Activated naive CD4-positive, alpha-beta T cell (primary cell): ENCODE results near the gene PLA2G4D.
"Not testable (repeated sequence)": the region's sequence is repeated elsewhere in the genome, so short reads cannot be mapped to it uniquely, and the experiment has no call there.

Source experiments
- DNase-seq, 4 experiments: peaks; one replicate each; lab custom pipeline; 2025; lab: John Stamatoyannopoulos, UW

The PLA2G4D gene

DNA sequence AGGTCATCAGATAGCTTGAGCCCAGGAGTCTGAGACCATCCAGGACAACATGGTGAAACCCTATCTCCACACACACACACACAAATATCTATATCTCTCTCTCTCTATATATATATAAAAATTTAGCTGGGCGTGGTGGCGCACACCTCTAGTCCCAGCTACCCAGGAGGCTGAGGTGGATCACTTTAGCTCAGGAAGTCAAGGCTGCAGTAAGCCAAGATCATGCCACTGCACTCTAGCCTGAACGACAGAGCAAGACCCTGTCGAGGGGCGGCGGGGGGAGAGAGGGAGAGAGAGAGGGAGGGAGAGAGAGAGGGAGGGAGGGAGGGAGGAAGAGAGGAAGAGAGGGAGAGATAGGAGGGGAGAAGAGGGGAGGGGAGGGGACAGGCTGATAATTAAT is 34.1 kb upstream of the PLA2G4D start:
- no peak for DNase-seq

DNA sequence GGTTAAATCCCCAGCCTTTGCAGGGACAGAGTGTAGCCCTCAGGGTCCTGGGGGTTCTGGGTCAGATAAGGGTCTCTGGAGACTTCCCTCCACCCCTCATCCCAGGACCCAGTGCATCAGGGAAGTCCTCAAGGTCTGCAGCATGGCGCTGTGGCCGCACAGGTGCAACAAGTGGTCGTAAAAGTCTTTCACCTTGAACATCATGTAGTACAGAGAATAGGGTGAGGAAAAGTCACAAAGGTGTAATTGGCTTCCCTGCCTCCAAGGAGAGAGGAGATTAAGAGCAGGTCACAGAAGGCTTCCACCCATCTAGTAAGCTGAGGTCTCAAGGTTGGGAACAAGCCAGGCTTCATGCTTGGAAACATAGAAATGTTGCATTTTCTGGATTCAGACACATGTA is 29.2 kb upstream of the PLA2G4D start:
- no peak for DNase-seq

DNA sequence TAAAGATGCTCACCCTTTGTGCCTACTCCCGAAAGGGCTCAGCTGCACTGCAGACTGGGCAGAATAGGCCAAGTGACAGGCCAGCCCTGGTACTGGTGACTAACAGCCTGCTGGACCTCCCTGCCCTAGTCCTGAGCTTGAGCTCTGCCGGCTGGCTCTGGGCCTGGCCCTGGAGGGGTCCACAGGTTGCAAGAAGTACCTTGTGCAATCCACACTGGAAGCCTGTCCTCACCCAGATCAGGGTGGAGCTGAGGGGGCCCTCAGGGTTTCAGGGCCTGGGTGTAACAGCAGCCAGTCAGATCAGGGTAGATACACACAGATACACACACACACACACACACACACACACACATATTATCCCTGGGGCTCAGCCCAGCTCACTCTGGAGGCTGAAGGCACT is 27.3 kb upstream of the PLA2G4D start:
- no peak for DNase-seq

DNA sequence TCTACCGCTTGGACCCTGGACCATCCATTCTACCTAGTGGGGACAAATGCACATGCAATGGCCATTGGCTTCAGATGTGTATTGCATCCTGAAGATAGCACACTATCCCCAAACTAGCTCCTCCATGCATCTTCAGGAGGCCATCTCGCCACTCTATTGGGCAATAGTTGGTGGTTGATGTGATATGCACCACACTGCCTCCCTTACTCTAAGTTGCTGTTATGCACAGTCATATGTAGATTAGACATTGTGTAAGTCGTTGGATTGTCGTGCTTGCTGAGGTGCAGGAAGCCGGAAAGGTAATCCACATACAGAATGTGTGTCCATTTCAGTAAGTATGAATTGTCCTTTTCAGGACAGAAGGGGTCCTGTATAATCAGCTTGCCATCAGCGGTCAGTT is 26.7 kb upstream of the PLA2G4D start:
- DNase-seq = no peak

DNA sequence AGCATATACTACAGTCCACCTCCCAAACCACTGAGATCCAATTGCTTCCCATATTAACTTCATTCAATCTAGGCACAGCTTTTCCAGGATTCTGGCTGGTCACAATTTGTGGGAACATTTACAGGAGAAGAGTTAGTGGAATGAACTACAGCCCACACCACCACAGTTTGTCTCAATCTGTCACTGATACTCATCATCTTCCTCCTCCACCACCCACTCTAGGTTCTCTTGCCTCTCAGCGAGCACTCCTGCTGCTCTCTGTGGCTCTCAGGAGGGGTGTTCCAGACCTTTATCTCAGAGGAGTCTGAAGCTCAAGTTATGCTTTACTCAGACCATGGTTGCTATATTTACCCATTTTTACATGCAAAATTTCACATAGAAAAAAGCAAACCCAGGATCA is 25.9 kb upstream of the PLA2G4D start:
- DNase-seq = no peak

DNA sequence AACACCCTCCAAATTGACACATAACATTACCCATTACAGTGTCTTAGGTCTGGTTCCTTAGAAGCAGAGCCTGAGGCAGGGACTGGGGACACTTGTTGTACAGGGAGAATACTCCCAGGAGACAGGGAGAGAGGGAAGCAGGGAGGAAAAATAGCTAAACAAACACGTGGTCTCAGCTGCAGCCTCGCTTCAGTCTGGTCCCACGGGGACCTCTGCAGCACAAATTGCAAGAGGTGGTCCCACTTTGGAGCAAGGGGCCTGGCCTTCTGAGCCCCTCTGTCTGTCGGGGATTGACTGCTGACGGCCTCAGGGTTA is 25.0 kb upstream of the PLA2G4D start:
- DNase-seq = no peak

DNA sequence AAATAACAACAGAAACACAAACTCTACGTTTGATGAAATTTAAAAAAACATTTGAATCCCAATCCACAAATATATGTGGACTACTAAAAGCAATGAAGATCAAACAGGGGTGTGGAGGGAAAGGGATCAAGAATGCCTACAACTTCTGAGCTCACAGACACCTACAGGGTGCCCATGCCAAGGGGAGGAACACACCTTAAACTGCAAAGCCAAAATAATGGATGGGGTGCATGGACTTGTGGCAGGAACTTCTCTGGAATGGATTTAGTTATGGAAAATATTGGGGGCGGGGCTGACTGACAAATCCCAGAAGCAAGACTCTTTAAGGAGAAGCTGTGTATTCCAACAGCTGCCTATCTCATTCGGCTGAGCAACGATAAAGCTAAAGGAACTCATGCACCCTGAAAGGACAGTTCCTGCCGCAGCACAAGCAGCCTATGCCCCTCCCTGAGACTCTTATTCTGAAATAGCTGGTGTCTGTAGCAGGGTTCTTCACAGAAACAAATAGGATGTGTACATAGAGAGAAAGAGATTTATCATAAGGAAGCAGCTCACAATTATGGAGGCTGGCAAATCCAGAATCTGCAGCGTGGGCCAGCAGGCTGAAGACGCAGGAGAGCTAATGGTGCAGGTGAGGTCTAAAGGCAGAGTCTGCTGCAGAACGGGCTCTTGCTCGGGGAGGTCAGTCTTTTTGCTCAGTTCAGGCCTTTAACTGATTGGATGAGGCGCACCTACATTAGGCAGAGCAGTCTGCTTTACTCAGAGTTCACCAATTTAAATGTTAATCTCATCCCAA is 24.5 kb upstream of the PLA2G4D start:
- no peak for DNase-seq

DNA sequence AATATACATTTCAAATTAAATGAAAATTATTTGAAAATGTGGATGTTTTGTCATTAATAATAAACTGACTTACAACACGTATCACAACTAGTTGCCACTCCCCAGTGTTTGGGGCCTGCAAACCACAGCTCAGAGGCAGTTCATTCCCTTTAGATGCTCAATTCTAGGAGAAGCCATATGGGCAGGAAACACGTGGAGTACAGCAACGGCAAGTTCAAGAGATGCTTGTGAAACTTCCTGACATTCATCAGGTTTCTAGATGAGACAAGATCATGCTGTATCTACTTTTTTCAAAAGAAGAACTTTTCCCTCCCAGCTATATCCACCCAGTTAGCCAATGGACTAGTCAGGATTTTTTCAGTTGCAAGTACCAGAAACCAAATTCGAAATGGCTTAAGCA is 17.6 kb upstream of the PLA2G4D start:
- DNase-seq = no peak

DNA sequence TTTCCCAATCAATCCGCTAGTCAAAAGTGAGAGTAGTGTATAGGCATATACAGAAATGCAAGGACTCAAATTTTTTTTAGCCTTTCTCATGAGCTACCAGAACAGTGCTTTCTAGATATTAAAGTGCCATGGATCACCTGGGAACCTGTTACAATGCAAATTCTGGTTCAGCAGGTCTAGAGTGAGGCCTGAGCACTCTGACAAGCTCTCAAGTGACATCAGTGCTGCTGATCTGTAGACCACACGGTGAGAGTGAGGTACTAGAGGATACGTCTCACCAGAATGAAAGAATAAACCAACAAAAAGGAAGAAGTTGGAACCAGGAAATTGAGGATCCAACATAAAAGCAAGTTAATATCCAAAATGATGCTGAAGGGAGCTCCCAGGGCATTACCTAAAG is 16.0 kb upstream of the PLA2G4D start:
- DNase-seq = no peak

DNA sequence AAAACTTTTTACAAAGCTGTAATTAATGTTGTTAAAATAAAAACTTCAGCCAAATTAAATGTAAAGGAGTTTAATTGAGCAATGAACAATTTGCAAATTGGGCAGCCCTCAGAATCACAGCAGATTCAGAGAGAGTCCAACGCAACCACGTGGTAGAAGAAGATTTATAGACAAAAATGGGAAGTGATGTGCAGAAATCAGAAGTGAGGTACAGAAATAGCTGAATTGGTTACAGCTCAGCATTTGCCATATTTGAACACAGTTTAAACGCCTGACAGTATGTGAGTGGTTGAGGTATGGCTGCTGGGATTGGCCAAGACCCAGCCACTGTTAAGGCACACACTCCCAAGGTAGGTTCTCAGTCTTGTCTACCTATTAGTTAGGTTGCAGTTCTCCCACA is 14.4 kb upstream of the PLA2G4D start:
- DNase-seq = no peak

DNA sequence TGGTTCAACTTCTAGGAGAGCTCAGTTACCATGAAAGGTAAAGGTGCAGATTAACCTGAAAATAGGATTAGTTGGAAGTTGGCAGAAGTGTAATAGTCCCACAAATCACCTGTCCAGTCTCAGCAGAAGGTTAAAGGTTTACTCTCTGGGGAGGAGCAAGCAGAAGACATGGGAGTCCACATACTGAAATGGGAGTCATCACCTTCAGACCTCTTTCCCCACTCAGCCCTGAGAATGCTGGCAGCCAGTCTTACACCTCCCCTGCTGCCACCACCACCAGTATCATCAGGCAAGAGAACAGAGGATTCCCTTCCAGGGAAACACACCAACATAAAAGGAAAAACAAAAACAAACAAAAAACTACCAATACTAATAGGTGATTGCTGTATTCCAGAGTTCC is 13.8 kb upstream of the PLA2G4D start:
- DNase-seq = no peak

DNA sequence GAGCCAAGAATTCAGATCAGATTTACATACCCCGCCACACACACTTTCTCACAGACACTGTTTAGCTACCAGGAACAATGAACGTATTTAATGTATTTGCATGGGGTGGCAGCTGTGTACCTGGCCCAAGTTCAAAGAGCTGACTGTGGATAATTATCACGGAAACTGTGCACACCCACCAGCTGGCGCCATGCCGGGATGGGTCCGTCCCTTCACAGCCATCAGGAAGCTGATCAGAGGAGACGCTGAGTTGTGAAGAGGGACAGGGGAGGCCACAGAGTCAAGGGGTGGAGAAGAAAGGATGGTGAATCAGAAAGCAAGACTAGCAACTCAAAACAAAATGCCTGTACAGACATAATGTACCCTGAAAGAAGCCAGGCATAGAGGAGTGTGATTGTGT is 13.1 kb upstream of the PLA2G4D start:
- peak in 1 of 4 experiments; percentile 9 for DNase-seq

DNA sequence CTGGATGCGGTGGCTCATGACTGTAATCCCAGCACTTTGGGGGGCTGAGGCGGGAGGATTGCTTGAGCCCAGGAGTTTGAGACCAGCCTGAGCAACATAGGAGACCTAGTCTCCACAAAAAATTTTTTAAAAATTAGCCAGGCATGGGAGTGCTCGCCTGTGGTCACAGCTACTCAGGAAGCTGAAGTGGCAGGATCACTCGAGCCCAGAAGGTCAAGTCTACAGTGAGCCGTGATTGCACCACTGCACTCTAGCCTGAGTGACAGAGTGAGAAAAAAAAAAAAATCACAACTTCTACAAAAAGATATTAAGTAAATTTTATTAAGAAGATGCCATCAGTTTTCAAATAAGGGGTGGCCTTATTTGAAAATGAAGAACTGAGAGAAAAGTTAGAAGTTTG is 11.9 kb upstream of the PLA2G4D start:
- DNase-seq = no peak

DNA sequence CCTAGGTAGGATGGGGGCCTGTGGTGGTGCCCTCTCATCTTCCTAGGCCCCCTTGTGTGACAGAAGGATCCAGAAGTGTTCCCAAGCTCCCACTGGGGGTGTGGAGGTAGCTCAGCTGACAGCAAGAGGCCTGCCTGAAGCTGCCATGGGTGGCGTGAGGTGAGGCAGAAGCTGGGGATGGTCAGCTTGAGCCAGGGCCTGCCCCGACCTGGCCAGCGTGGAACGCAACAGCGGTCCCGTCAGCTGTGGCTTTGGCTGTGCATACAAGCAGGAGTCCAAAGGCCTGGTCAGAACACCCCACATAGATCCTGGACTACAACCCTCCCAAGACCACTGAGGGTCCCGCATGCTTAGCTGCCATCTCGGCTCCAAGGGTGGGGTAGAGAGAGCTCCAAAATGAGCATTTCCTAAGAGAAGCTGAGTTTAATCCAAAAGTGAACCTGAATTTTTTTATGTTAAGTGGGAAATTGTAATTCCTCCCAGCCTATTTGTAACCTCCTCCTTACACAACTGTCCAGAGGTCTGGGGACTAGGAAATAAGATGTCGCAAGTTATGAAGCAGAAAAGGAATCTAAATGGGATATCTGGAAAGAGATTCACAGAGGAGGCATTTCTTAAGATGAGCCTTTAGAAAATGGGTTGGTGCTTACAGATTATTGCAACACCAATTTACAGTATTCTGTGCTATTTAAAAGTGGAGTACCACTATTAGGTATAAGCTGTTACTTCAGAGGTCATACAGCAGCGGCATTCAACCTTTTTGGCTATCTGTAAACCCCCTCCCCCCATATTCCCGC is 9.9 kb upstream of the PLA2G4D start:
- DNase-seq = no peak

DNA sequence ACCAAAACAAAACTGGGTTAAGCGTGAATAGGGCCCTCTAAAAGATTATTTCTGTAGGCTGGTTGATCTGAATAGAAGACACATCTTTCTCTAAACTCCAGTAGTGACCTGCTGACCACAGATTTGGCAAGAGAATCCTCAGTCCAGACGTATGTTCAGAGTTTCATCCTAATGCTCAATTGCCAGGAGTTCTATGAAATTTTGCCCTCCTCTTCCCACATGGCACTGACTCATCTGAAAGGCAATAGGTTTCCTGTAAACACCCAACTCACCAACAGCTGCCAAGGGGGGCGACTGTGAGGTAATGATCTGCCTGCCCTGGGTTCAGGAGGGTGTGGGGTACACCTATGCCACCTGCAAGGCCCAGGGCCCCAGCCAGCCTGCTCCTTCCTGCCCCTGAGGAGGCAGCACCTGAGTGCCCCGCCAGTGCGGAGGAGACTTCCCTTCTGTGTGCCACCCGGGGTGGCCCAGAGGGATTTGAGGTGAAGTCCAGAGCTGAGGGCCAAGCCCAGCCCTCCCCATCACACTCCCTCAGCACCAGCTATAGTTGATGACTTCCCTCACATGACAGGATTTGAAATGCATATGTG is 8.4 kb upstream of the PLA2G4D start:
- no peak for DNase-seq

DNA sequence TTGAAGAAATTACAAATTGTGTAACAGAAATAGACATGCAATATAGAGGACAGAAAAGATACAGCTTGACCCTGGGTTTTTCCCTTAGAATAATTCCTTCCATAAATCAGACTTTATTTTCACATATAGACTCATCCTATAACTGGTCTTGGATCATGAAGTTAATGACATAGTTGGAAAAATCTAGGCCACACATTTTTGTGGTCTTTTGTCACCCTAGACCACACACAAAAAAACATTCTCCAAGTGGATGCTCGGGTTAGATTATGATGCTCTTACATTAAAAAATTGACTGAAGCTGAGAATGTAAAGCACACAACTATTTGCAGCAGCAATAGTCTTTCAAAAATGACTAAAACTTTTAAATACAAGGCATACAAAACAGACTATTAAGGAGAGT is 7.5 kb upstream of the PLA2G4D start:
- DNase-seq = no peak

DNA sequence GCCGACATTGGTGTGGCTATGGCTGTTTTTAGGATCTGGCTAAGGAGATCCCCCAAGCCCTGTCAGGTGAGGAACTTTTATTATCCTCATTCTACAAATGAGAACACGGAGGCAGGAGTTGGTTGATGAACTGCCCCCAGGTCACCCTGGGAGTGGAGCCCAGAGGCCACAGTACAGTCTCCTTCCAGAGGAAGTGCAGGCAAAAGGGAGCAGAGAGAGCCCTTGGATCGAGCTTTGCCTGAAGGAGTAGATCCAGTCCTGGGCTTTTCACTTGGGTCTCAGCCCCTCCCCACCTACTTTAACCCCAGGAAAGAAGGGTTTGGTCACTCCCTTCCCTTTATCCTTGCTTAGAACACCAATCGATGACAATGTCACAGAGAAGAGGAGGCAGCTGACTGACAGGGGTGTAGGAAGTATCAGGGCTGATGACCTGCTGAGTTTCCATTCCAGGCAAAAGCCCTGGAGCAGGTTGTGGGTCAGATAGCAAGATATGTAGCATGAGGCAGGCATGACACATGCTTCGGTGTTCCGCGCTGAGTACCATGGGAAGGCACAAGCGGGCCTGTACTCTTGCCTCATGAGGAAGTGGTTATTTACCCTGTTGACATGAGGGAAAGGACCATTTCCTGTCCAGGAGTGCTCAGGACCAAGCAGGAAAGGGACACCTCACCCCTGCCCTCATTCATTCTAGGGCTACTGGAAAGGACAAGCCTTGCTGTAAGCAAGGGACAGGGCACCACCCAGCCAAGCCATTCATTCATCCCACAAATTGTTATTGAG is 5.8 kb upstream of the PLA2G4D start:
- no peak for DNase-seq

DNA sequence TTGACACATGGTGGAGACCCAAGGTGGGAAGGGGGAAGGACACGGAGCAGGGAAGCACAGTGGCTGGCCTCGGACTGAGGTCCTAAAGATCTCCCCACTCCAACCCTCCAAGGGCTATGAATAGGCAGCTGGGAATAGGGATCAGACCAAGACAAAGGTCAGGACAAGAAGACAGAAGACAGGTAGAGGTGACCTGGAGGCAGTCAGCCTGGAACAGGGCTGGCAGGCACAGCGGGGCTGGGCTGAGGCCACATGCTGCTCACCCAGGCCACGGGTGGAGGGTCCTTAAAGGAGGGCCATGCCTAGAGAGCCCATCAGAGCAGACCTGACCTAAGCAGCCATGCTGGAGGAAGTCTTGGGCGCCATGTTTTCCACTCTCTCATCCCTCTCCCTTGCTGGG is 2.7 kb upstream of the PLA2G4D start:
- DNase-seq = no peak

DNA sequence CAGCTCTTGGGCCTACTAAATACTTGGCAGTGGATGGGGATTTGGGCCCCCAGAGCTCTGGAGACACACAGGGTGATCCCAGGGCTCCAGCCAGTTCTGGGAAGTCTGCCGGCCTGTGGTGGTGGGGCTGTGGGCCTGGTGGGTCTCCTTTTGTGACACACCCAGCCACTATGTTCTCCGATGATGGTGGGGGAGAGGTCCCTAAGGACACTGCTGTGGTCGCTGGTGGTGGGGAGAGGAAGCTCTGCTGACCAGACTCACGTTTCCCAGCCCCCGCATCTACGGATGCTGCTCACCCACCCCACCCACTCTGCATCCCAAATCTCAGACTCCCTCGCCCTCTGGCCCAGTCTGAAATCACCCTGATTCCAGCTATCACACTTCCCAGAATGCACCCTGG is 396 bp downstream of the PLA2G4D start:
- DNase-seq = no peak

DNA sequence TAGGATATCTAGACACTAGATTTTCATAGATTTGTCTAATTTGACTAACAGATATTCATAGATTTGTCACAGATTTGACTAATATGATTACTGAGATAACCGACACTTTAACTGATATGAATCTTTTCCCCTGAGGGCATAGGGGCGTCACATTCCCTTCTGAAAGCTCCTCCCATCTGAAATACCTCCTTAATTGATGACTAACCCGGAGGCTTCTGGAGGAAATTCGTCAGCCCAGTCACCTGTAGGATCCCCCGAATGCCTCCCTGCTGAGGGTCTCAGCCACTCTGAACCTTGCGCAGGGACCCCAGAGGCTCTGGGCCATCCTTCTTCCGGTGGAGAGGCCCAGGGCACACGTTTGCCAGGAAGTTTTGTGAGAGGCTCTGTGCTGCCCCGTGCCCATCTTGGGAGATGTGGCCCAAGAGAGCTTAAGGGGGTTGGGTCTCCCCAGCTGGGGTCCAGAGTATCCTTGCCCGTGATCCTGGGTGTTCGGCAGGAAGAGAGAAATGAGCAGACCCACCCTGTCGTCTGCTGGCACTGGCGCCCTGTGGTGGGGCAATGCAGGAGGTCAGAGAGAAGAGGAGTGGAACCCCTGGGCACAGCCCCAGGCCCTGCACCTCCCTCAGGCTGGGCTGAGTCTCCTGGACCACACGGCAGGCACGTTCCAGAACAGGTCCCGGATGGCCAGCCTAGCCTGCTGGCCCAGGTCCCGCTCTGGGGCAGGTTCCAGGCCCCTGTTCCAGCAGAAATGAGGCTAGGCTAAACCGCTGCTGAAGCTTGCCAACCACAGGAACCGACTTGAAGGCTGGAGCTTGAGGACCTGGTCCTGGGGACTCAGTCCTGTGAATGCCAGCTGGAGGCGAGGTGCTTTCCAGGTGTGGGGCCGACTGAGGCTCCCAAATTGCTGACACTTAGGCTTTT is 1.7 kb downstream of the PLA2G4D start:
- no peak for DNase-seq

DNA sequence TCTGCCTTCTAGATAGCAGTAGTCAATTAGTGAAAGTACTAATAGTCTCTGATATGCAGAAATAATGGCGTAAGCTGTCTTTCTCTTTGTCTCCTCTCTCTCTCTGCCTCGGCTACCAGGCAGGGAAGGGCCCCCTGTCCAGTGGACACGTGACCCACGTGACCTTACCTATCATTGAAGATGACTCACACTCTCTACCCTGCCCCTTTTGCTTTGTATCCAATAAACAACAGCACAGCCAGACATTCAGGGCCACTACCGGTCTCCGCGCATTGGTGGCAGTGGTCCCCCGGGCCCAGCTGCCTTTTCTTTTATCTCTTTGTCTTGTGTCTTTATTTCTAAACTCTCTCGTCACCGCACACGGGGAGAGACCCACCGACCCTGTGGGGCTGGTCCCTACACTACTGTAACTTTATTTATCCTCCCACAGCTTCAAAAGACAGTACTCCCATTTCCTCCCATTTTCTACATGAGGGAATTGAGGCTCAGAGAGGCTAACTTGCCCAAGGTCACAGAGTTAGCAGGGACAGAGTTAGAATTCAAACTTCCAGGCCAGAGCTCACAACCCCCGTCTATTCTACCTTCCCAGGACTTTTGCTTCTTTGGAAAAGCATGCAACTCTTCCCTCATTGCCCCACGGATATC is 2.5 kb downstream of the PLA2G4D start:
- not testable (repeated sequence) for DNase-seq
